ENCODE results near the gene RTKN2. TPM values are rescaled to one million over a fixed set of nuclear protein-coding genes. Genes with fewer than 3 reads are reported as not detected.
A peak's percentile ranks its signal among the peaks of the same experiment; 100 is the strongest.
"Not testable (repeated sequence)": the region's sequence is repeated elsewhere in the genome, so short reads cannot be mapped to it uniquely, and the experiment has no call there.

The RTKN2 gene, protein sequence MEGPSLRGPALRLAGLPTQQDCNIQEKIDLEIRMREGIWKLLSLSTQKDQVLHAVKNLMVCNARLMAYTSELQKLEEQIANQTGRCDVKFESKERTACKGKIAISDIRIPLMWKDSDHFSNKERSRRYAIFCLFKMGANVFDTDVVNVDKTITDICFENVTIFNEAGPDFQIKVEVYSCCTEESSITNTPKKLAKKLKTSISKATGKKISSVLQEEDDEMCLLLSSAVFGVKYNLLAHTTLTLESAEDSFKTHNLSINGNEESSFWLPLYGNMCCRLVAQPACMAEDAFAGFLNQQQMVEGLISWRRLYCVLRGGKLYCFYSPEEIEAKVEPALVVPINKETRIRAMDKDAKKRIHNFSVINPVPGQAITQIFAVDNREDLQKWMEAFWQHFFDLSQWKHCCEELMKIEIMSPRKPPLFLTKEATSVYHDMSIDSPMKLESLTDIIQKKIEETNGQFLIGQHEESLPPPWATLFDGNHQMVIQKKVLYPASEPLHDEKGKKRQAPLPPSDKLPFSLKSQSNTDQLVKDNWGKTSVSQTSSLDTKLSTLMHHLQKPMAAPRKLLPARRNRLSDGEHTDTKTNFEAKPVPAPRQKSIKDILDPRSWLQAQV
- 2.8 and 2.9 TPM in 2 replicates for total RNA-seq

GRCh38 chr10:62268399-62269114 lies at the start of gene RTKN2:
Gene RTKN2 (minus strand): TSS chr10:62268844. CDS start chr10:62268610, 234 bp downstream.
- peak; percentile 70 for DNase-seq (ENCODE audit: low spot score)
- Mint-ChIP-seq H3K27ac (no peak within 1 kb of the TSS), H3K4me3 (ENCODE audit: low read depth) (peak within 1 kb of the TSS; percentile 85), H3K9me3 (no peaks in the 10 kb centered on the region), H3K4me1 (ENCODE audit: low read depth) (peaks cover 25% of the 10 kb centered on the region), H3K36me3 (ENCODE audit: low read depth) (no peaks in the 10 kb centered on the region), H3K27me3 (ENCODE audit: low read depth) (peaks cover 36% of the 10 kb centered on the region)
- intact Hi-C loops (cut with micrococcal nuclease), result loop anchor here (5.0 to 10.0 kb wide), 3 partner anchors 114 to 984 kb away; no protein-coding TSS in a partner anchor

DNA sequence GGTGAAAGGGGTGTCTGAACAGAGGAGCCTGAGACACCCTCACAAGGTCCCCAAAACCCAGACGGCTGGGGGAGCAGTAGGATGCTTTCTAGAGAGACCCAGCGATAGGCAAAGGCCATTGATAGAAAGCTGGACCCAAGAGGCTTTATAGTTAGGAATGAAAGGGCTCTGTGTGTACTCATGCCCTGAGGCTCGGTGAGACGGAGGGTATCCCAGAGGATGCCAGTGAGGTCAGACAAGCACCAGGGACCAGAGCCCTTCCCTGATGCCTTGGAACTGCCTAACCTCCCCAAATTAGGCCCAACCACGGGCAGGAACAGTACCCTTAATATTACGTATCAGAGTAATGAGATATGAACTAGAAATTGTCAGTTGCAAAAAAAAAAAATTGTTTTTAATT lies 48.6 kb upstream of the RTKN2 start:
- intact Hi-C loops (cut with micrococcal nuclease), result no loop called here

GRCh38 chr10:62309254-62309653 lies 40.6 kb upstream of the RTKN2 start:
- Mint-ChIP-seq H3K9me3 (no peaks in the 10 kb centered on the region), H3K4me3 (ENCODE audit: low read depth) (no peak overlapping the region)
- intact Hi-C loops (cut with micrococcal nuclease), result no loop called here

More for the DNA sequence above, 48.6 kb upstream of the RTKN2 start:
- H3K27ac Mint-ChIP-seq, result no peak overlapping the region
- H3K4me3 Mint-ChIP-seq (ENCODE audit: low read depth), result no peak overlapping the region
- H3K36me3 Mint-ChIP-seq (ENCODE audit: low read depth), result no peaks in the 10 kb centered on the region
- H3K9me3 Mint-ChIP-seq, result no peaks in the 10 kb centered on the region
- no peaks in the 10 kb centered on the region for H3K4me1 Mint-ChIP-seq (ENCODE audit: low read depth)
- DNase-seq (ENCODE audit: low spot score), result no peak
- peaks cover 4% of the 10 kb centered on the region for H3K27me3 Mint-ChIP-seq (ENCODE audit: low read depth)

DNA sequence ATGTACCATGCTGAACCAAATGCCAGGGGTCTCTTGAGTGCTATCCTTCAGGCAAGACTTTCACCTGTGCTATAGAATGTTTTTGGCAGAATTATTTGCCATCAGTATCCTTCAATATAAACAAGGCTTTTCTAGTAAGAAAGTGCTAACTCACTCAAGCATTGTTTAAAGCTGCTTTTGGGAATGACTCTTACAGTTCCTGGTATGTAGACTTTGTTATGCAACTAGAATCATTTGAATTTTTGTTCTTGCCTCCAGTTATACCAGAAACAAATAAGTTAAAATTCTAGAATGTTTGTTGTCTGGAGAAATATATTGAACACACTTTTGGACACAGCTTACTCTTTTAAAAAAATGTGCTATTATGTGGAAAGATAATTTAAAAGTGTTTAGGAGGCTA lies 39.5 kb upstream of the RTKN2 start:
- Mint-ChIP-seq H3K27me3 (ENCODE audit: low read depth) (peaks cover 4% of the 10 kb centered on the region), H3K36me3 (ENCODE audit: low read depth) (no peaks in the 10 kb centered on the region), H3K9me3 (no peaks in the 10 kb centered on the region), H3K4me1 (ENCODE audit: low read depth) (no peaks in the 10 kb centered on the region), H3K27ac (no peak overlapping the region), H3K4me3 (ENCODE audit: low read depth) (no peak overlapping the region)
- intact Hi-C loops (cut with micrococcal nuclease), result no loop called here
- DNase-seq (ENCODE audit: low spot score), result no peak

More at GRCh38 chr10:62309254-62309653, 40.6 kb upstream of the RTKN2 start:
- H3K27me3 Mint-ChIP-seq (ENCODE audit: low read depth), result peaks cover 4% of the 10 kb centered on the region
- no peak for DNase-seq (ENCODE audit: low spot score)
- no peaks in the 10 kb centered on the region for H3K4me1 Mint-ChIP-seq (ENCODE audit: low read depth)
- no peaks in the 10 kb centered on the region for H3K36me3 Mint-ChIP-seq (ENCODE audit: low read depth)
- H3K27ac Mint-ChIP-seq, result no peak overlapping the region

GRCh38 chr10:62307635-62308034 lies 39.0 kb upstream of the RTKN2 start:
- Mint-ChIP-seq H3K27ac (no peak overlapping the region), H3K36me3 (ENCODE audit: low read depth) (no peaks in the 10 kb centered on the region), H3K27me3 (ENCODE audit: low read depth) (peaks cover 4% of the 10 kb centered on the region), H3K9me3 (no peaks in the 10 kb centered on the region), H3K4me1 (ENCODE audit: low read depth) (no peaks in the 10 kb centered on the region), H3K4me3 (ENCODE audit: low read depth) (no peak overlapping the region)
- intact Hi-C loops (cut with micrococcal nuclease), result no loop called here
- no peak for DNase-seq (ENCODE audit: low spot score)

GRCh38 chr10:62306663-62307062 lies 38.0 kb upstream of the RTKN2 start:
- Mint-ChIP-seq H3K9me3 (no peaks in the 10 kb centered on the region), H3K27ac (no peak overlapping the region), H3K36me3 (ENCODE audit: low read depth) (no peaks in the 10 kb centered on the region), H3K27me3 (ENCODE audit: low read depth) (peaks cover 4% of the 10 kb centered on the region), H3K4me3 (ENCODE audit: low read depth) (no peak overlapping the region), H3K4me1 (ENCODE audit: low read depth) (peaks cover 2% of the 10 kb centered on the region)
- intact Hi-C loops (cut with micrococcal nuclease), result no loop called here
- no peak for DNase-seq (ENCODE audit: low spot score)

- intact Hi-C loops (cut with micrococcal nuclease), result no loop called here
Measured at GRCh38 chr10:62305813-62306212, 37.2 kb upstream of the RTKN2 start.

GRCh38 chr10:62303922-62304321 lies 35.3 kb upstream of the RTKN2 start:
- intact Hi-C loops (cut with micrococcal nuclease), result no loop called here

More at GRCh38 chr10:62305813-62306212, 37.2 kb upstream of the RTKN2 start:
- Mint-ChIP-seq H3K4me1 (ENCODE audit: low read depth) (peaks cover 2% of the 10 kb centered on the region), H3K27me3 (ENCODE audit: low read depth) (peaks cover 2% of the 10 kb centered on the region), H3K36me3 (ENCODE audit: low read depth) (no peaks in the 10 kb centered on the region), H3K4me3 (ENCODE audit: low read depth) (no peak overlapping the region), H3K27ac (no peak overlapping the region), H3K9me3 (peaks cover 3% of the 10 kb centered on the region)
- DNase-seq (ENCODE audit: low spot score), result no peak

DNA sequence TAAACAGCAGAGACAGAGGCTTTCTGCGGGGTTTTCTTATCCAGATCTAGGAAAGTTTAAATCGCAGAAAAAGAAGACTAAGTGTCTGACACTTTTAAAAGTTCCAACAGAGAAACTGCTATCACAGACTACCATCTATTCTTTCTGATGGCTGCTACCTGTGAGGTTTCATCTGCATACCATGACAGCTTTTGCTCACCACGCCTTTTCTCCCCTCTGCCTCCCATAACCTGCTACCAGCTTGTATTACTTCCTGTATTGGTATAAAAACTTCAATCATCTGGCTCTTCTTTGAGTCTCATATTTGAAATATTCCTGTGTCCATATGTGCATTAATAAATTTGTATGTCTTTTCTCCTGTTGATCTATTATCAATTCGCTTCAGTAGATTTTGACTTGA lies 34.1 kb upstream of the RTKN2 start:
- no peaks in the 10 kb centered on the region for H3K27me3 Mint-ChIP-seq (ENCODE audit: low read depth)
- intact Hi-C loops (cut with micrococcal nuclease), result no loop called here
- no peaks in the 10 kb centered on the region for H3K36me3 Mint-ChIP-seq (ENCODE audit: low read depth)
- DNase-seq (ENCODE audit: low spot score), result no peak
- H3K4me3 Mint-ChIP-seq (ENCODE audit: low read depth), result no peak overlapping the region
- peaks cover 2% of the 10 kb centered on the region for H3K4me1 Mint-ChIP-seq (ENCODE audit: low read depth)
- H3K27ac Mint-ChIP-seq, result no peak overlapping the region
- H3K9me3 Mint-ChIP-seq, result peaks cover 8% of the 10 kb centered on the region

More at GRCh38 chr10:62303922-62304321, 35.3 kb upstream of the RTKN2 start:
- Mint-ChIP-seq H3K4me1 (ENCODE audit: low read depth) (peaks cover 2% of the 10 kb centered on the region), H3K27me3 (ENCODE audit: low read depth) (no peaks in the 10 kb centered on the region), H3K9me3 (peaks cover 8% of the 10 kb centered on the region), H3K4me3 (ENCODE audit: low read depth) (no peak overlapping the region), H3K27ac (no peak overlapping the region), H3K36me3 (ENCODE audit: low read depth) (no peaks in the 10 kb centered on the region)
- no peak for DNase-seq (ENCODE audit: low spot score)

DNA sequence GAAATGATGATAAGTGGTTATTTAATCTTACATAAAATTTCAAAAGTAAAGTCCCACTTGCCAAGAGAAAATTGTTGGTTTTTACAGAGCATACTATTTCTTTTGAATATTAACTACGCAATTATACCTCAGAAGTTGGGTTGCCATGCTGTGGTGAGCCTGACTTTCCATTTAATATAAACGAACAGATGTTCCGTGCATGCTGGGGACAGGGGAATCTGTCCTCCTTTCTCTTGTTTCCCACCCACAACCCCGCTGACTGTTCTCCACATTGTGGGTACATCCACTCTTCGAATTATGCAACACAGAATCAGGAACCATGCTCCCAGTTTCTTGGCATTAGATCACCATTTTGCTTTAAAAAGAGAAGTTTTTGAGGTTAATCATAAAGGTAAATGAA lies 29.2 kb upstream of the RTKN2 start:
- no peak for DNase-seq (ENCODE audit: low spot score)
- H3K36me3 Mint-ChIP-seq (ENCODE audit: low read depth), result no peaks in the 10 kb centered on the region
- H3K4me1 Mint-ChIP-seq (ENCODE audit: low read depth), result peaks cover 2% of the 10 kb centered on the region
- intact Hi-C loops (cut with micrococcal nuclease), result no loop called here
- H3K9me3 Mint-ChIP-seq, result peaks cover 8% of the 10 kb centered on the region
- H3K4me3 Mint-ChIP-seq (ENCODE audit: low read depth), result no peak overlapping the region
- peaks cover 9% of the 10 kb centered on the region for H3K27me3 Mint-ChIP-seq (ENCODE audit: low read depth)
- no peak overlapping the region for H3K27ac Mint-ChIP-seq

DNA sequence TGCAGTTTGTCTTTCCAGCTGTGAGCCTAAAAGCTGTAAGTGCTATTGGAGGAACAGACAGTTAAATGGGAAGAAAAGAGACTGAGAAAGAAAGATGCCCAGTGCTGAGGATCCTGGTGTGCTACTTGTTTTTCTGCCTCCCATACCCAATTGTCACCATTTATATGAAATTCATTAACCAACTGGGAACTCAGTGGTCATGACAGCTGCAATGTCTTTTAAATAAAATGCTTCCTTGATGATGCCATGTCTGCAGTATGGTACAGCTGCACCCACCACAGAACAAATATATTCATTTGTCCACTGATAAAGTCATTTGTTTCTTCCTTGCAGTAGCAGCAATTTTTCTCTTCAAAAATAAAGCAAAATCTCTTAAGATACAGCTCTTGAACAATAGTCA lies 15.6 kb upstream of the RTKN2 start:
- Mint-ChIP-seq H3K27me3 (ENCODE audit: low read depth) (peaks cover 17% of the 10 kb centered on the region), H3K9me3 (no peaks in the 10 kb centered on the region), H3K27ac (no peak overlapping the region), H3K4me1 (ENCODE audit: low read depth) (no peaks in the 10 kb centered on the region), H3K36me3 (ENCODE audit: low read depth) (no peaks in the 10 kb centered on the region), H3K4me3 (ENCODE audit: low read depth) (no peak overlapping the region)
- intact Hi-C loops (cut with micrococcal nuclease), result no loop called here
- no peak for DNase-seq (ENCODE audit: low spot score)

- H3K4me1 Mint-ChIP-seq (ENCODE audit: low read depth); H3K9me3 Mint-ChIP-seq; H3K4me3 Mint-ChIP-seq (ENCODE audit: low read depth); DNase-seq (ENCODE audit: low spot score); intact Hi-C loops (cut with micrococcal nuclease); H3K36me3 Mint-ChIP-seq (ENCODE audit: low read depth); H3K27ac Mint-ChIP-seq: not testable (repeated sequence)
- peaks cover 23% of the 10 kb centered on the region for H3K27me3 Mint-ChIP-seq (ENCODE audit: low read depth)
Measured at GRCh38 chr10:62281348-62281747, 12.7 kb upstream of the RTKN2 start.

DNA sequence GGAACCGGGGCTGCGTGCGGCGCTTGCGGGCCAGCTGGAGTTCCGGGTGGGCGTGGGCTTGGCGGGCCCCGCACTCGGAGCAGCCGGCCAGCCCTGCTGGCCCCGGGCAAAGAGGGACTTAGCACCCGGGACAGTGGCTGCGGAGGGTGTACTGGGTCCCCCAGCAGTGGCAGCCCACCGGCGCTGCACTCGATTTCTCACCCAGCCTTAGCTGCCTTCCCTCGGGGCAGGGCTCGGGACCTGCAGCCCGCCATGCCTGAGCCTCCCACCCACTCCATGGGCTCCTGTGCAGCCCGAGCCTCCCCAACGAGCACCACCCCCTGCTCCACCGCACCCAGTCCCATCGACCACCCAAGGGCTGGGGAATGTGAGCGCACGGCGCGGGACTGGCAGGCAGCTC lies 11.7 kb upstream of the RTKN2 start:
- H3K4me1 Mint-ChIP-seq (ENCODE audit: low read depth); H3K4me3 Mint-ChIP-seq (ENCODE audit: low read depth); DNase-seq (ENCODE audit: low spot score); H3K36me3 Mint-ChIP-seq (ENCODE audit: low read depth); H3K9me3 Mint-ChIP-seq; H3K27ac Mint-ChIP-seq; intact Hi-C loops (cut with micrococcal nuclease): not testable (repeated sequence)
- peaks cover 28% of the 10 kb centered on the region for H3K27me3 Mint-ChIP-seq (ENCODE audit: low read depth)

Measured in activated T-helper 2 cell treated with anti-CD3 and anti-CD28 coated beads, Interferon-gamma antibody, Interleukin-2, Interleukin-4, amounts not matched to agents 10 μg/mL and 5 μg/mL and 100 μg/mL, durations not matched to agents 14 hours and 24 hours and 36 hours (primary cell).